ENCODE results near the gene DHX16. TPM values are rescaled to one million over a fixed set of nuclear protein-coding genes. Genes with fewer than 3 reads are reported as not detected.

The DHX16 gene
- total RNA-seq, 1 experiment from 2014 or later: 34.8 TPM

GRCh38 chr6:30705620-30706019 lies 32.8 kb upstream of the DHX16 start:
- H3K27ac ChIP-seq (ENCODE audit: insufficient read length, low read depth, low read length): no peak overlapping the region
- H3K56ac ChIP-seq (ENCODE audit: insufficient read length, low read depth, low read length): no peak overlapping the region
- H3K4me1 ChIP-seq (ENCODE audit: insufficient read depth, low read length): no peaks in the 10 kb centered on the region
- H2BK12ac ChIP-seq (ENCODE audit: insufficient read length, low read depth, low read length): no peak overlapping the region
- H3K9me3 ChIP-seq (ENCODE audit: control insufficient read depth, low read depth, low read length): no peaks in the 10 kb centered on the region
- TF ChIP-seq CTCF (conservative IDR thresholded peaks at IDR 0.05): no peak
- Mint-ChIP-seq H3K27me3 (ENCODE audit: low read depth) (no peaks in the 10 kb centered on the region), H3K36me3 (ENCODE audit: insufficient read depth in 1 of 3, low read depth in 3 of 3) (peaks cover 53 to 80% (median 71%) of the 10 kb centered on the region in 3 experiments; a peak in 6 of 7 replicates), H3K27ac (no peak overlapping the region), H3K4me3 (no peak overlapping the region), H3K9me3 (no peaks in the 10 kb centered on the region), H3K4me1 (peaks cover 6 to 7% of the 10 kb centered on the region in 2 experiments)
- WGBS (ENCODE audit: extremely low coverage, insufficient read length, low lambda C conversion rate): no CpG with 5 or more reads among the region's 4 CpGs
- H3K27me3 ChIP-seq (ENCODE audit: insufficient read depth, low read length): no peaks in the 10 kb centered on the region
- no peak overlapping the region for H2BK20ac ChIP-seq (ENCODE audit: low read depth, low read length, poor library complexity, severe bottlenecking)
- H4K20me1 ChIP-seq (ENCODE audit: control insufficient read depth, insufficient read depth, insufficient read length): no peaks in the 10 kb centered on the region
- H3K4ac ChIP-seq (ENCODE audit: low read depth, low read length): no peak overlapping the region
- no peak overlapping the region for H3K18ac ChIP-seq (ENCODE audit: insufficient read length, low read depth, low read length)
- no peak overlapping the region for H2AFZ ChIP-seq (ENCODE audit: low read length)
- H4K8ac ChIP-seq (replicated peaks; ENCODE audit: insufficient read length, low read depth, low read length): no peak overlapping the region
- no peak overlapping the region for H3T11ph ChIP-seq (ENCODE audit: low read length)
- H3K14ac ChIP-seq (ENCODE audit: insufficient read depth, low read length): no peak overlapping the region
- H3K9ac ChIP-seq (ENCODE audit: extremely low read depth, insufficient read length, low read length): no peak overlapping the region
- H3K79me2 ChIP-seq (ENCODE audit: insufficient read depth, low read length): no peaks in the 10 kb centered on the region
- H2BK5ac ChIP-seq (ENCODE audit: insufficient read length, low read length): no peak overlapping the region
- H3K4me2 ChIP-seq (ENCODE audit: insufficient read depth, insufficient read length, low read length): no peak overlapping the region
- no peaks in the 10 kb centered on the region for H3K23me2 ChIP-seq (ENCODE audit: insufficient read length, low read depth, low read length, poor library complexity, severe bottlenecking)
- no peak overlapping the region for H3K23ac ChIP-seq (ENCODE audit: insufficient read length, low read depth, low read length)
- no peak overlapping the region for H2AK5ac ChIP-seq (ENCODE audit: insufficient read length, low read length)
- H4K91ac ChIP-seq (ENCODE audit: insufficient read length, low read depth, low read length): no peak overlapping the region
- no peak overlapping the region for H4K5ac ChIP-seq (ENCODE audit: insufficient read length, low read depth, low read length)
- H2BK120ac ChIP-seq (ENCODE audit: low read depth, low read length, poor library complexity, severe bottlenecking): no peak overlapping the region
- no peaks in the 10 kb centered on the region for H3K79me1 ChIP-seq (ENCODE audit: insufficient read depth, low read depth, low read length, poor library complexity, severe bottlenecking)
- no peak overlapping the region for H2BK15ac ChIP-seq (ENCODE audit: low read depth, low read length)
- DNase-seq: no peak

Data from H9 (cell line).